Spleen (tissue), 7 donors: ENCODE data around the gene CTRL.

Source experiments
- POLR2A ChIP-seq, 3 donors: fragments of 450-650 bp; IDR thresholded peaks; one replicate each; pipeline ENCODE4 v1.5.1; 2017; ENCODE audit warnings: antibody characterized with exemption in 3 of 3, mild to moderate bottlenecking in 1 of 3
- TF ChIP-seq, protein P1 (sequence below), 11 experiments: fragments of 200-600 bp in 7 of 11; fragments of 450-650 bp in 4 of 11; sonication (generic) in 4 of 11; IDR thresholded peaks in 8 of 11; conservative IDR thresholded peaks in 3 of 11; 1 replicate in 7 of 11; 2 replicates in 4 of 11; pipeline versions ENCODE4 v1.4.0 to v1.8.0; 2016 to 2021; ENCODE audit warnings: antibody characterized with exemption in 11 of 11, inconsistent platforms in 4 of 11, mild to moderate bottlenecking in 1 of 11
- donor health status: DM: no; HTN: no; CAD: no; lungs with moderate emphysema.
- donor health status: DM: no; HTN: no; CAD: no.
- donor health status: DM: no; HTN: no; CAD: no.

GRCh38 chr16:67967958-67968399 is 36.3 kb upstream of the CTRL start:
- TF ChIP-seq POLR2A (IDR thresholded peaks at IDR 0.05): no peak
- TF ChIP-seq, protein P1, sequence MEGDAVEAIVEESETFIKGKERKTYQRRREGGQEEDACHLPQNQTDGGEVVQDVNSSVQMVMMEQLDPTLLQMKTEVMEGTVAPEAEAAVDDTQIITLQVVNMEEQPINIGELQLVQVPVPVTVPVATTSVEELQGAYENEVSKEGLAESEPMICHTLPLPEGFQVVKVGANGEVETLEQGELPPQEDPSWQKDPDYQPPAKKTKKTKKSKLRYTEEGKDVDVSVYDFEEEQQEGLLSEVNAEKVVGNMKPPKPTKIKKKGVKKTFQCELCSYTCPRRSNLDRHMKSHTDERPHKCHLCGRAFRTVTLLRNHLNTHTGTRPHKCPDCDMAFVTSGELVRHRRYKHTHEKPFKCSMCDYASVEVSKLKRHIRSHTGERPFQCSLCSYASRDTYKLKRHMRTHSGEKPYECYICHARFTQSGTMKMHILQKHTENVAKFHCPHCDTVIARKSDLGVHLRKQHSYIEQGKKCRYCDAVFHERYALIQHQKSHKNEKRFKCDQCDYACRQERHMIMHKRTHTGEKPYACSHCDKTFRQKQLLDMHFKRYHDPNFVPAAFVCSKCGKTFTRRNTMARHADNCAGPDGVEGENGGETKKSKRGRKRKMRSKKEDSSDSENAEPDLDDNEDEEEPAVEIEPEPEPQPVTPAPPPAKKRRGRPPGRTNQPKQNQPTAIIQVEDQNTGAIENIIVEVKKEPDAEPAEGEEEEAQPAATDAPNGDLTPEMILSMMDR (IDR thresholded peaks at IDR 0.05 in 8 of 11, conservative IDR thresholded peaks at IDR 0.05 in 3 of 11): no peak
